IMR-90 (cell line): ENCODE data around the gene CHRD. TPM values are rescaled to one million over a fixed set of nuclear protein-coding genes. Genes with fewer than 3 reads are reported as not detected.

Source experiments
- ATAC-seq: fragments of 200-7000 bp; cut with Tn5 transposase; 2 replicates; pipeline ENCODE4 v1.9.1; 2020; ENCODE audit warnings: low read depth, mild to moderate bottlenecking, moderate library complexity
- BruUV-seq: library from RNA; stranded (reverse); fragments of 400-500 nt; replicated peaks from 2 replicates; lab custom pipeline; 2021; lab: Mats Ljungman, UMichigan
- CTCF ChIA-PET: fragments of 300-600 bp; formaldehyde crosslinking; extraction: SDS; loops from one replicate; lab custom pipeline; 2021; ENCODE audit warnings: antibody characterized with exemption; lab: Yijun Ruan, JAX
- POLR2A ChIA-PET: fragments of 300-600 bp; sonication (Branson Sonifier 250); formaldehyde crosslinking; loops from one replicate; lab custom pipeline; 2022; ENCODE audit warnings: antibody characterized with exemption; ENCODE audit not compliant: unreplicated experiment; lab: Charles Lee
- DNase-seq: peaks from one replicate; pipeline ENCODE4 v3.0.0; 2013
- H2AFZ ChIP-seq: replicated peaks from 2 replicates; pipeline ENCODE3; 2013; ENCODE audit warnings: low read length, mild to moderate bottlenecking; ENCODE audit not compliant: poor library complexity
- H2AK5ac ChIP-seq: 2 replicates; pipeline ENCODE4 v1.6.1; 2013; ENCODE audit warnings: low read depth, low read length, inconsistent platforms
- H2AK9ac ChIP-seq: replicated peaks from 2 replicates; pipeline ENCODE3; 2013; ENCODE audit warnings: mild to moderate bottlenecking, low read depth, low read length, moderate library complexity; ENCODE audit not compliant: poor library complexity
- H2BK120ac ChIP-seq: 2 replicates; pipeline ENCODE4 v1.6.1; 2013; ENCODE audit warnings: low read depth, low read length, inconsistent platforms
- H2BK15ac ChIP-seq: 3 replicates; pipeline ENCODE4 v1.6.1; 2013; ENCODE audit warnings: low read depth, low read length, inconsistent platforms
- H2BK20ac ChIP-seq: 2 replicates; pipeline ENCODE4 v1.6.1; 2013; ENCODE audit warnings: low read depth, mild to moderate bottlenecking, inconsistent platforms, low read length, moderate library complexity
- H2BK5ac ChIP-seq: 2 replicates; pipeline ENCODE4 v1.6.1; 2013; ENCODE audit warnings: mild to moderate bottlenecking, low read depth, low read length, inconsistent platforms; ENCODE audit not compliant: poor library complexity, severe bottlenecking
- H3K14ac ChIP-seq: replicated peaks from 2 replicates; pipeline ENCODE4 v1.6.1; 2013; ENCODE audit warnings: low read depth, low read length, inconsistent platforms
- H3K18ac ChIP-seq: 2 replicates; pipeline ENCODE4 v1.6.1; 2013; ENCODE audit warnings: low read depth, low read length, control low read depth
- H3K23ac ChIP-seq: 2 replicates; pipeline ENCODE4 v1.6.1; 2013; ENCODE audit warnings: low read depth, low read length, inconsistent platforms
- H3K27ac ChIP-seq: 2 replicates; pipeline ENCODE4 v1.5.1; 2013; ENCODE audit warnings: mild to moderate bottlenecking, control low read depth, low read length; ENCODE audit not compliant: insufficient read depth
- H3K27me3 ChIP-seq: 2 replicates; pipeline ENCODE4 v1.6.1; 2013; ENCODE audit warnings: low read length; ENCODE audit not compliant: control insufficient read depth, insufficient read depth
- H3K36me3 ChIP-seq: 2 replicates; pipeline ENCODE4 v1.6.1; 2013; ENCODE audit warnings: low read length, mixed read lengths; ENCODE audit not compliant: control insufficient read depth, insufficient read depth
- H3K4ac ChIP-seq: 2 replicates; pipeline ENCODE4 v1.6.1; 2013; ENCODE audit warnings: low read depth, low read length, inconsistent platforms
- H3K4me1 ChIP-seq: 2 replicates; pipeline ENCODE4 v1.6.1; 2013; ENCODE audit warnings: low read length, mixed read lengths; ENCODE audit not compliant: control insufficient read depth, insufficient read depth
- H3K4me2 ChIP-seq: 2 replicates; pipeline ENCODE4 v1.6.1; 2013; ENCODE audit warnings: low read depth, mild to moderate bottlenecking, control low read depth, low read length, moderate library complexity
- H3K4me3 ChIP-seq: 2 replicates; pipeline ENCODE4 v1.5.1; 2013; ENCODE audit warnings: low read depth, mild to moderate bottlenecking, control low read depth, low read length, moderate library complexity; ENCODE audit not compliant: insufficient read depth
- H3K56ac ChIP-seq: 2 replicates; pipeline ENCODE4 v1.6.1; 2013; ENCODE audit warnings: low read length, inconsistent platforms; ENCODE audit not compliant: insufficient read depth; ENCODE audit errors: extremely low read depth
- H3K79me1 ChIP-seq, 2 experiments: 2 replicates each; pipeline ENCODE4 v1.6.1; 2013; ENCODE audit warnings: low read length in 2 of 2, inconsistent platforms in 1 of 2, low read depth in 1 of 2
- H3K9ac ChIP-seq: 2 replicates; pipeline ENCODE4 v1.6.1; 2013; ENCODE audit warnings: low read depth, low read length, control low read depth
- H3K9me1 ChIP-seq: 2 replicates; pipeline ENCODE4 v1.6.1; 2013; ENCODE audit warnings: low read length, inconsistent platforms; ENCODE audit not compliant: insufficient read depth
- H3K9me3 ChIP-seq: 2 replicates; pipeline ENCODE4 v1.6.1; 2013; ENCODE audit warnings: low read length; ENCODE audit not compliant: control insufficient read depth, insufficient read depth
- H4K20me1 ChIP-seq: 2 replicates; pipeline ENCODE4 v1.6.1; 2013; ENCODE audit warnings: low read length, inconsistent platforms; ENCODE audit not compliant: insufficient read depth
- H4K5ac ChIP-seq: 2 replicates; pipeline ENCODE4 v1.6.1; 2013; ENCODE audit warnings: mild to moderate bottlenecking, low read depth, low read length, control low read depth
- H4K8ac ChIP-seq, 2 experiments: 2 replicates each; pipeline ENCODE4 v1.6.1; 2013; ENCODE audit warnings: low read depth in 2 of 2, low read length in 2 of 2, control low read depth in 1 of 2, inconsistent platforms in 1 of 2
- H4K91ac ChIP-seq: 2 replicates; pipeline ENCODE4 v1.6.1; 2013; ENCODE audit warnings: low read depth, low read length, inconsistent platforms; ENCODE audit not compliant: insufficient read depth
- BHLHE40 ChIP-seq: fragments of 150-350 bp; IDR thresholded peaks from 2 replicates; pipeline ENCODE4 v1.6.1; 2016; ENCODE audit warnings: mild to moderate bottlenecking, low read depth, low read length
- CEBPB ChIP-seq: IDR thresholded peaks from 2 replicates; pipeline ENCODE4 v1.6.1; 2012; ENCODE audit warnings: low read depth, low read length, improper control_type of control experiment
- FOS ChIP-seq: fragments of 150-350 bp; IDR thresholded peaks from 2 replicates; pipeline ENCODE4 v1.6.1; 2016; ENCODE audit warnings: low read depth, low read length
- MAFK ChIP-seq: IDR thresholded peaks from 2 replicates; pipeline ENCODE4 v1.6.1; 2012; ENCODE audit warnings: low read depth, low read length, improper control_type of control experiment
- MAZ ChIP-seq: IDR thresholded peaks from 2 replicates; pipeline ENCODE4 v1.6.1; 2012; ENCODE audit warnings: low read depth, mild to moderate bottlenecking, low read length, improper control_type of control experiment, moderate library complexity, borderline replicate concordance
- MXI1 ChIP-seq: IDR thresholded peaks from 2 replicates; pipeline ENCODE4 v1.6.1; 2012; ENCODE audit warnings: low read depth, mild to moderate bottlenecking, low read length, moderate library complexity, borderline replicate concordance
- NFE2L2 ChIP-seq: fragments of 150-350 bp; IDR thresholded peaks from 2 replicates; pipeline ENCODE4 v1.6.1; 2016; ENCODE audit warnings: low read depth, mild to moderate bottlenecking, low read length
- POLR2A ChIP-seq: IDR thresholded peaks from 2 replicates; pipeline ENCODE4 v1.6.1; 2012; ENCODE audit warnings: mild to moderate bottlenecking, low read depth, low read length
- RFX5 ChIP-seq: IDR thresholded peaks from 2 replicates; pipeline ENCODE4 v1.8.0; 2012; ENCODE audit warnings: low read depth, mild to moderate bottlenecking, low read length, moderate library complexity
- WGBS, 2 experiments: methylation state at CpG; one replicate each; pipeline versions ENCODE4 v1.1.5 to v1.1.7; 2013; ENCODE audit warnings: missing lambda C conversion rate in 2 of 2; ENCODE audit not compliant: insufficient read length in 1 of 2; ENCODE audit errors: extremely low coverage in 2 of 2; 5-methylcytosine and 5-hydroxymethylcytosine counted together
- dilution Hi-C: fragments of 300-500 bp; cut with HindIII; formaldehyde crosslinking; loops from one replicate; pipeline ENCODE4 v1.14.3; 2018; ENCODE audit warnings: low sequenced_read_pairs; ENCODE audit not compliant: unreplicated experiment
- in situ Hi-C: fragments of 300-500 bp; cut with MboI; formaldehyde crosslinking; loops from 3 replicates; pipeline ENCODE4 v1.14.3; 2019; ENCODE audit warnings: low sequenced_read_pairs, inconsistent platforms, mixed read lengths
- intact Hi-C: fragments of 100-400 bp; cut with micrococcal nuclease; formaldehyde crosslinking; loops from 2 replicates; pipeline ENCODE4 v1.10.0; 2022
- polyA plus RNA-seq, 3 experiments: library from polyadenylated mRNA; depleted of rRNA; stranded (reverse); fragments of >200 nt; gene quantifications; 2 replicates each; pipeline ENCODE4 v1.2.3, GENCODE V29; 2012; ENCODE audit warnings: low replicate concordance in 1 of 3
- total RNA-seq: library from RNA; depleted of rRNA; stranded (reverse); fragments of >200 nt; gene quantifications from 2 replicates; pipeline ENCODE4 v1.2.3, GENCODE V29; 2012
- TF ChIP-seq, protein P1 (sequence below): conservative IDR thresholded peaks from 2 replicates; pipeline ENCODE4 v1.5.1; 2012; ENCODE audit warnings: mild to moderate bottlenecking, low read depth, low read length, improper control_type of control experiment
- TF ChIP-seq, protein P2 (sequence below): fragments of 150-350 bp; IDR thresholded peaks from 2 replicates; pipeline ENCODE4 v1.6.1; 2016; ENCODE audit warnings: low read depth, mild to moderate bottlenecking, low read length, moderate library complexity, borderline replicate concordance

The CHRD gene
- total and polyA plus RNA-seq, 2 of the 4 experiments (the other 2 are of a cell fraction), result under 0.01 to 0.09 TPM

DNA sequence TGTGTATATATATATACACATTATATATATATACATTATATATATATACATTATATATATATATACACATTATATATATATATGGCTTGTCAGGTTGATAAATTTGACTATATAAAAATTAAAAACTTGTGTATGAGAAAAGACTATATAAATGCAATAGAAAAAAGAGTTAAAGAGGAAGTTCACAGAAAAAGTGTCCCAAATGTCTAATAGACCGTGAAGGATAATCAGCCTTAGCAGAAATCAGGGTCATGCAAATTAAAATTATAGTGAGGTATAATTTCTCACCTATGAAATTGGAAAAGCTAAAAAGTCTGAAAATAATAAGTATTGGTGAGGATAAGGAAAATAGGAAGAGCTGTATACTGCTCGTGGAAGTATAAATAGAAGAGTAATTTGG, 51.1 kb downstream of the CHRD start:
- no peaks in the 10 kb centered on the region for H3K36me3 ChIP-seq
- H4K91ac ChIP-seq, result no peak overlapping the region
- H3K9me3 ChIP-seq, result no peaks in the 10 kb centered on the region
- H4K20me1 ChIP-seq, result no peaks in the 10 kb centered on the region
- no peak overlapping the region for H3K9ac ChIP-seq
- ATAC-seq, result no peak
- DNase-seq, result no peak
- no peak overlapping the region for H3K23ac ChIP-seq
- CTCF ChIA-PET, result interaction anchor here (0.6 to 1.3 kb wide), 2 partner anchors 13 to 83 kb away, joined by 3 read pairs; no protein-coding TSS in a partner anchor
- H2BK120ac ChIP-seq, result no peak overlapping the region
- no peak overlapping the region for H3K27ac ChIP-seq
- H3K4me1 ChIP-seq, result no peaks in the 10 kb centered on the region
- H3K27me3 ChIP-seq, result peaks cover 12% of the 10 kb centered on the region
- POLR2A ChIA-PET, result no interaction called here
- no peak overlapping the region for H3K4me3 ChIP-seq
- no peak overlapping the region for H3K56ac ChIP-seq
- no peak overlapping the region for H2AFZ ChIP-seq
- H4K8ac ChIP-seq, result no peak overlapping the region
- 83 to 100% methylated on average over 1 of the region's 2 CpGs for WGBS, 2 experiments
- no peak overlapping the region for H2AK5ac ChIP-seq
- no peak overlapping the region for H2BK15ac ChIP-seq
- H2BK20ac ChIP-seq, result no peak overlapping the region
- in situ Hi-C loops, result no loop called here
- TF ChIP-seq MAZ (no peak), RFX5 (no peak), NFE2L2 (no peak), FOS (no peak), POLR2A (no peak), MAFK (no peak), CEBPB (no peak), MXI1 (no peak), BHLHE40 (no peak)
- TF ChIP-seq, protein P1, sequence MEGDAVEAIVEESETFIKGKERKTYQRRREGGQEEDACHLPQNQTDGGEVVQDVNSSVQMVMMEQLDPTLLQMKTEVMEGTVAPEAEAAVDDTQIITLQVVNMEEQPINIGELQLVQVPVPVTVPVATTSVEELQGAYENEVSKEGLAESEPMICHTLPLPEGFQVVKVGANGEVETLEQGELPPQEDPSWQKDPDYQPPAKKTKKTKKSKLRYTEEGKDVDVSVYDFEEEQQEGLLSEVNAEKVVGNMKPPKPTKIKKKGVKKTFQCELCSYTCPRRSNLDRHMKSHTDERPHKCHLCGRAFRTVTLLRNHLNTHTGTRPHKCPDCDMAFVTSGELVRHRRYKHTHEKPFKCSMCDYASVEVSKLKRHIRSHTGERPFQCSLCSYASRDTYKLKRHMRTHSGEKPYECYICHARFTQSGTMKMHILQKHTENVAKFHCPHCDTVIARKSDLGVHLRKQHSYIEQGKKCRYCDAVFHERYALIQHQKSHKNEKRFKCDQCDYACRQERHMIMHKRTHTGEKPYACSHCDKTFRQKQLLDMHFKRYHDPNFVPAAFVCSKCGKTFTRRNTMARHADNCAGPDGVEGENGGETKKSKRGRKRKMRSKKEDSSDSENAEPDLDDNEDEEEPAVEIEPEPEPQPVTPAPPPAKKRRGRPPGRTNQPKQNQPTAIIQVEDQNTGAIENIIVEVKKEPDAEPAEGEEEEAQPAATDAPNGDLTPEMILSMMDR, result no peak
- TF ChIP-seq, protein P2, sequence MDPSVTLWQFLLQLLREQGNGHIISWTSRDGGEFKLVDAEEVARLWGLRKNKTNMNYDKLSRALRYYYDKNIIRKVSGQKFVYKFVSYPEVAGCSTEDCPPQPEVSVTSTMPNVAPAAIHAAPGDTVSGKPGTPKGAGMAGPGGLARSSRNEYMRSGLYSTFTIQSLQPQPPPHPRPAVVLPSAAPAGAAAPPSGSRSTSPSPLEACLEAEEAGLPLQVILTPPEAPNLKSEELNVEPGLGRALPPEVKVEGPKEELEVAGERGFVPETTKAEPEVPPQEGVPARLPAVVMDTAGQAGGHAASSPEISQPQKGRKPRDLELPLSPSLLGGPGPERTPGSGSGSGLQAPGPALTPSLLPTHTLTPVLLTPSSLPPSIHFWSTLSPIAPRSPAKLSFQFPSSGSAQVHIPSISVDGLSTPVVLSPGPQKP, result no peak
- no peak overlapping the region for H2AK9ac ChIP-seq
- H3K14ac ChIP-seq, result no peak overlapping the region
- no peaks in the 10 kb centered on the region for H3K79me1 ChIP-seq
- no peak overlapping the region for H2BK5ac ChIP-seq
- no peak overlapping the region for H4K5ac ChIP-seq
- H3K4me2 ChIP-seq, result no peak overlapping the region
- no peak overlapping the region for H3K4ac ChIP-seq
- intact Hi-C loops, result no loop called here
- H3K9me1 ChIP-seq, result no peaks in the 10 kb centered on the region
- dilution Hi-C loops, result no loop called here
- no peak overlapping the region for H3K18ac ChIP-seq
- BruUV-seq, result no TSS peak
